H1 (cell line): ENCODE results near the gene MPDZ. TPM values are rescaled to one million over a fixed set of nuclear protein-coding genes. Genes with fewer than 3 reads are reported as not detected.

Experiments
- BCL11A ChIP-seq, 2 experiments: IDR thresholded peaks; one replicate each; pipeline ENCODE4 v1.6.1; 2011; ENCODE audit warnings: low read depth in 2 of 2, low read length in 2 of 2, mild to moderate bottlenecking in 2 of 2
- BRCA1 ChIP-seq: IDR thresholded peaks from 2 replicates; pipeline ENCODE4 v1.6.1; 2012; ENCODE audit warnings: low read depth, low read length, improper control_type of control experiment
- E2F6 ChIP-seq: IDR thresholded peaks from 2 replicates; pipeline ENCODE4 v1.6.1; 2012; ENCODE audit warnings: inconsistent platforms
- EP300 ChIP-seq, 2 experiments: IDR thresholded peaks; 1 replicate in 1 of 2; 2 replicates in 1 of 2; pipeline ENCODE4 v1.6.1; 2011 to 2012; ENCODE audit warnings: low read depth in 2 of 2, low read length in 2 of 2, mild to moderate bottlenecking in 2 of 2, borderline replicate concordance in 1 of 2, inconsistent platforms in 1 of 2, moderate library complexity in 1 of 2
- SP1 ChIP-seq: IDR thresholded peaks from 2 replicates; pipeline ENCODE4 v1.6.1; 2011; ENCODE audit warnings: low read depth, low read length
- YY1 ChIP-seq: IDR thresholded peaks from 2 replicates; pipeline ENCODE4 v1.6.1; 2011; ENCODE audit warnings: low read depth, mild to moderate bottlenecking, low read length
- polyA plus RNA-seq, 7 experiments: library from polyadenylated mRNA; depleted of rRNA in 3 of 7; stranded (reverse) in 5 of 7; unstranded in 2 of 7; fragments of >200 nt in 5 of 7; fragments of 200-250 nt in 2 of 7; gene quantifications; 1 replicate in 5 of 7; 2 replicates in 1 of 7; 4 replicates in 1 of 7; pipeline versions ENCODE4 v1.2.1 to v1.2.3, GENCODE V29; 2011 to 2013; ENCODE audit warnings: missing spikeins in 2 of 7, mixed read lengths in 2 of 7
- total RNA-seq: library from RNA; stranded (reverse); fragmentation: NEBNext Ultra II Directional; extraction: Animal tissue kit (Norgen Biotek cat#: 25700); gene quantifications from 2 replicates; pipeline ENCODE4 v1.2.1, GENCODE V29; 2021

Gene MPDZ
- total and polyA plus RNA-seq, 2 of the 8 experiments (the other 6 are each of a cell fraction or from before 2014, with no cell fraction given) = 14.6 to 39.4 TPM

GRCh38 chr9:13113751-13114150, 165.7 kb downstream of the MPDZ start (continued):
- TF ChIP-seq E2F6 (no peak), BCL11A (IDR thresholded peaks at IDR 0.05; ENCODE audit: low read depth in 2 of 2, low read length in 2 of 2) (no peak), SP1 (no peak), YY1 (no peak), BRCA1 (no peak), EP300 (IDR thresholded peaks at IDR 0.05; ENCODE audit: borderline replicate concordance in 1 of 2, low read depth in 2 of 2, low read length in 2 of 2) (no peak)
